Heart right ventricle (tissue), 16 donors: ENCODE results near the gene PDE1A. TPM values are rescaled to one million over a fixed set of nuclear protein-coding genes. Genes with fewer than 3 reads are reported as not detected.

ENCODE experiments used
- ATAC-seq, 8 donors: fragments of 200-7000 bp; cut with Tn5 transposase; one replicate each; pipeline ENCODE4 v1.9.1; 2020; ENCODE audit warnings: mild to moderate bottlenecking in 8 of 8, moderate library complexity in 8 of 8, moderate number of reproducible peaks in 1 of 8
- DNase-seq, 2 donors: peaks; one replicate each; pipeline ENCODE4 v3.0.0-alpha.2; 2020
- H3K27ac ChIP-seq, 10 donors: fragments of 200-600 bp; sonication (generic) in 2 of 10; one replicate each; pipeline versions ENCODE4 v1.5.0 to v1.8.0; 2020 to 2022; ENCODE audit warnings: mild to moderate bottlenecking in 3 of 10
- H3K27me3 ChIP-seq, 7 donors: fragments of 200-600 bp; one replicate each; pipeline ENCODE4 v1.8.0; 2021 to 2022; ENCODE audit warnings: mild to moderate bottlenecking in 2 of 7
- H3K36me3 ChIP-seq, 9 donors: fragments of 200-600 bp; sonication (generic) in 1 of 9; one replicate each; pipeline versions ENCODE4 v1.5.0 to v1.8.0; 2020 to 2022; ENCODE audit warnings: mild to moderate bottlenecking in 2 of 9
- H3K4me1 ChIP-seq, 9 donors: fragments of 200-600 bp; sonication (generic) in 1 of 9; one replicate each; pipeline versions ENCODE4 v1.5.0 to v1.8.0; 2020 to 2022; ENCODE audit warnings: mild to moderate bottlenecking in 4 of 9
- H3K4me3 ChIP-seq, 10 donors: fragments of 200-600 bp; sonication (generic) in 2 of 10; one replicate each; pipeline versions ENCODE4 v1.5.0 to v1.8.0; 2020 to 2022; ENCODE audit warnings: mild to moderate bottlenecking in 7 of 10, moderate library complexity in 2 of 10
- H3K9me3 ChIP-seq, 11 donors: fragments of 200-600 bp in 10 of 11; sonication (generic) in 2 of 11; one replicate each; pipeline versions ENCODE4 v1.5.0 to v1.8.0; 2013 to 2022; ENCODE audit warnings: mild to moderate bottlenecking in 2 of 11, control low read depth in 1 of 11, moderate library complexity in 1 of 11
- WGBS, 2 donors: extraction: QIAGEN DNeasy Blood & Tissue Kit; methylation state at CpG; one replicate each; pipeline ENCODE4 v1.1.7; 2013; ENCODE audit warnings: inconsistent platforms in 1 of 2; 5-methylcytosine and 5-hydroxymethylcytosine counted together
- intact Hi-C, 10 donors: fragments of 100-400 bp; cut with DNase I; formaldehyde crosslinking; loops; one replicate each; pipeline versions ENCODE4 v1.11.1 to v1.14.2; 2022
- polyA plus RNA-seq, 2 donors: library from polyadenylated mRNA; stranded (reverse); fragments of 200-250 nt; gene quantifications; one replicate each; pipeline ENCODE4 v1.2.3, GENCODE V29; 2013
- total RNA-seq, 10 donors: library from RNA; stranded (reverse); fragmentation: NEBNext Ultra II Directional in 3 of 10; extraction: Animal tissue kit (Norgen Biotek cat#: 25700) in 3 of 10; gene quantifications; one replicate each; pipeline versions ENCODE4 v1.2.1 to v1.2.4, GENCODE V29; 2021 to 2023
- TF ChIP-seq, protein P1 (sequence below), 9 donors: fragments of 200-600 bp; sonication (generic) in 2 of 9; IDR thresholded peaks; one replicate each; pipeline versions ENCODE4 v1.5.0 to v1.8.0; 2021 to 2022; ENCODE audit warnings: antibody characterized with exemption in 9 of 9, mild to moderate bottlenecking in 5 of 9, moderate library complexity in 1 of 9
- donor health status: Arrhythmogenic right ventricular cardiomyopathy.
- donor health status: ischemic (EF 13 %, LVEDD 7.1; RV severe dilation, severe dysfunction).
- donor health status: healthy with polysubstance abuse.
- donor health status: DM: no; HTN: yes; CAD: no.
- donor health status: DM: no; HTN: no; CAD: no.
- donor health status: ischemic (EF 25% LVEDD 6.9; RV normal size, moderate dysfunction).
- donor health status: ischemic (EF 25% LVEDD 5.7; RV mildly dilated, moderate dysfunction).
- donor health status: healthy.
- donor health status: DM: yes; HTN: yes; CAD: no.
- donor health status: Ischemic cardiomyopathy.
- donor health status: ischemic (EF 35%, LVEDD 5.7; RV mildly dilated, moderate dysfunction).
- donor health status: nonischemic (EF 11% LVEDD 7.7; RV severe dilation, severe dysfunction).
- donor health status: DM: yes; HTN: yes; CAD: no.
- donor health status: PGD.
- donor health status: ischemic (EF 29% LVEDD 5.4; RV normal size, mild dysfunction).
- donor health status: nonischemic (EF 23%, LVEDD 6.1; RV moderate dilation, normal function).

PDE1A gene
- total and polyA plus RNA-seq, 12 donors: 3.6 to 66.7 (median 14.8) TPM

DNA sequence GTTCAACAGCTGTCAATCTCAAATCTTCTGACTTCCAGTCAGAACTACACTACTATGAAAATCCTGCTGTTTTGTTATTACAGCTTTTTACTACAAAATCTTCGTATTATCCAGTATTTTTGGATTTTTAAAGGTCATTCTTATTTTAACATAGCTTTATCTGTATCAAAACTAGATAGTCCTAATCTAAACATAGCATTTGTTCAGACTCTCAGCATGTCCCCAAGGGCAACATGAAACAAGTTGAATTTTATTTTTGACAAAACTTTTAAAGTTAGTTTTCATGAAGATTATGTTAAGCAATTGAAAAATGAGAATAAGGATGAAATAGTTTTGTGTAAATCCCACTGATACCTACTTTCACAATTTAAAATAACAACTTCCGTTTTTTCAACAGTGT lies 48.1 kb downstream of the PDE1A start:
- H3K27me3 ChIP-seq: no peaks in the 10 kb centered on the region
- H3K36me3 ChIP-seq: no peaks in the 10 kb centered on the region
- H3K4me1 ChIP-seq: peaks cover 0 to 41% (median 9%) of the 10 kb centered on the region in 9 donors
- DNase-seq (no peak), ATAC-seq (peak in 5 of 8 donors; percentile 28 to 68 (median 59))
- no peak overlapping the region for H3K4me3 ChIP-seq
- intact Hi-C loops: loop anchor here in 2 of 10 donors (10.0 kb wide), 2 partner anchors 46 to 134 kb away; partner anchors contain the start of gene PDE1A (in 1 of the 2)
- peaks cover 0 to 43% (median 13%) of the 10 kb centered on the region in 11 donors for H3K9me3 ChIP-seq
- WGBS, 2 donors: 22 to 41% methylated on average over 2 of the region's 2 CpGs
- TF ChIP-seq, protein P1, sequence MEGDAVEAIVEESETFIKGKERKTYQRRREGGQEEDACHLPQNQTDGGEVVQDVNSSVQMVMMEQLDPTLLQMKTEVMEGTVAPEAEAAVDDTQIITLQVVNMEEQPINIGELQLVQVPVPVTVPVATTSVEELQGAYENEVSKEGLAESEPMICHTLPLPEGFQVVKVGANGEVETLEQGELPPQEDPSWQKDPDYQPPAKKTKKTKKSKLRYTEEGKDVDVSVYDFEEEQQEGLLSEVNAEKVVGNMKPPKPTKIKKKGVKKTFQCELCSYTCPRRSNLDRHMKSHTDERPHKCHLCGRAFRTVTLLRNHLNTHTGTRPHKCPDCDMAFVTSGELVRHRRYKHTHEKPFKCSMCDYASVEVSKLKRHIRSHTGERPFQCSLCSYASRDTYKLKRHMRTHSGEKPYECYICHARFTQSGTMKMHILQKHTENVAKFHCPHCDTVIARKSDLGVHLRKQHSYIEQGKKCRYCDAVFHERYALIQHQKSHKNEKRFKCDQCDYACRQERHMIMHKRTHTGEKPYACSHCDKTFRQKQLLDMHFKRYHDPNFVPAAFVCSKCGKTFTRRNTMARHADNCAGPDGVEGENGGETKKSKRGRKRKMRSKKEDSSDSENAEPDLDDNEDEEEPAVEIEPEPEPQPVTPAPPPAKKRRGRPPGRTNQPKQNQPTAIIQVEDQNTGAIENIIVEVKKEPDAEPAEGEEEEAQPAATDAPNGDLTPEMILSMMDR (IDR thresholded peaks at IDR 0.05): no peak
- H3K27ac ChIP-seq: peak overlapping the region in 6 of 10 donors; percentile 8 to 55 (median 36)

DNA sequence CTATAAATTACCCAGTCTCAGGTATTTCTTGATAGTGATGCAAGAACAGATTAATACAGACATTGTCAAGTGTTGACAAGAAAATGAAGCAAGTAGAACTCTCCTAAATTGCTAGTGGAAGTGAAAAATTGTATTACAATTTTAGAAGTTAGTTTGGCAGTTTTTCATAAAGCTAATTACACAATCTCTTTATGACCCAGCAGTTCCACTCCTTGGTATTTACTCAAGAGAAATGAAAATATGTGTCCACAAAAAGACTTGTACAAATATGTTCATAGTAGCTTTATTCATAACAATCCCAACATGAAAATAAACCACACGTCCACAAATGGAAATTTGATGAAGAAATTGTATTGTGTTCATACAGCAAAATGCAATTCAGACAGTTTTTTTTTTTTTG lies 49.4 kb downstream of the PDE1A start:
- peaks cover 0 to 44% (median 16%) of the 10 kb centered on the region in 11 donors for H3K9me3 ChIP-seq
- ATAC-seq (no peak), DNase-seq (no peak)
- intact Hi-C loops: loop anchor here in 2 of 10 donors (10.0 kb wide), 2 partner anchors 47 to 133 kb away; partner anchors contain the start of gene PDE1A (in 1 of the 2)
- H3K27me3 ChIP-seq: no peaks in the 10 kb centered on the region
- H3K4me3 ChIP-seq: no peak overlapping the region
- no peaks in the 10 kb centered on the region for H3K36me3 ChIP-seq
- 73 to 74% methylated on average over 1 of the region's 1 CpG for WGBS, 2 donors
- peaks cover 0 to 44% (median 14%) of the 10 kb centered on the region in 9 donors for H3K4me1 ChIP-seq
- TF ChIP-seq, protein P1 (IDR thresholded peaks at IDR 0.05): no peak
- peak overlapping the region in 2 of 10 donors; percentile 38 to 52 for H3K27ac ChIP-seq

DNA sequence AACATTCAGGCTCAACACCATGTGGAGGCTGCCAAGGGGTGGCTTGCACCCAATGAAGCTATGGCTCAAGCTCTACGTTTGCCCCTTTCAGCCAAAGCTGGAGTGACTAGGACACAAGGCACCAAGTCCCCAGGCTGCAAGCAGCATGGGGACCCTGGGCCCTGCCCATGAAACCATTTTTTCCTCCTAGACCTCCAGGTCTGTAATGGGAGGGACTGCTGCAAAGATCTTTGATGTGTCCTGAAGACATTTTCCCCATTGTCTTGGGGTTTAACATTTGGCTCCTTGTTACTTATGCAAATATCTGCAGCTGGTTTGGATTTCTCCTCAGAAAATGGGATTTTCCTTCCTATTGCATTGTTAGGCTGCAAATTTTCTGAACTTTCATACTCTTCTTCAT lies 51.0 kb downstream of the PDE1A start:
- H3K36me3 ChIP-seq: no peaks in the 10 kb centered on the region
- peak overlapping the region in 1 of 10 donors; percentile 6 for H3K27ac ChIP-seq
- H3K4me3 ChIP-seq: no peak overlapping the region
- no peaks in the 10 kb centered on the region for H3K27me3 ChIP-seq
- H3K4me1 ChIP-seq: peaks cover 0 to 50% (median 23%) of the 10 kb centered on the region in 9 donors
- intact Hi-C loops: loop anchor here in 2 of 10 donors (10.0 kb wide), 2 partner anchors 49 to 131 kb away; partner anchors contain the start of gene PDE1A (in 1 of the 2)
- ATAC-seq (no peak), DNase-seq (no peak)
- TF ChIP-seq, protein P1 (IDR thresholded peaks at IDR 0.05): no peak
- H3K9me3 ChIP-seq: peaks cover 0 to 44% (median 16%) of the 10 kb centered on the region in 11 donors
- 73 to 92% methylated on average over 1 of the region's 1 CpG for WGBS, 2 donors

DNA sequence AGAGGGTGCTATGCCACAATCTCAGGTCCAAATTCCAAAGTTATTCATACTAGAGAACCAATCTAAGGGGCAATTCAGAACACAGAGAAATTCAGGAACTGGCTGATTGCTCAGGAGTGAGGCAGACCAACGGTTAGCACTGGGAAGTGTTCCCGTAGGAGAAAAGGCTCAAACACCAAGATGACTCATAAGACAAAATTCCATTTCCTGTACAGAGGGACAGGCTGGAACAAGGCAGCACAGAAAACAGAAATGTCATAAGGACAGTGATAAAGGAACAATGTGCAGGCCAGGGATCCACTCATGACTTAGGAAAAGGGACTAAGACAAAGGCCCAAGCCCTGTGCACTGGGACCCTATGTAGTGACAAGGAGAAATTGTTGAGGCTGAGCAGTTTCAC lies 54.2 kb downstream of the PDE1A start:
- 11 to 12% methylated on average over 2 of the region's 2 CpGs for WGBS, 2 donors
- peak overlapping the region; percentile 44 to 81 (median 72) for H3K27ac ChIP-seq
- ATAC-seq: peak; percentile 78 to 98 (median 91)
- peak in 1 of 2 donors; percentile 39 for DNase-seq
- H3K4me1 ChIP-seq: peaks cover 0 to 48% (median 25%) of the 10 kb centered on the region in 9 donors
- peaks cover 0 to 42% (median 16%) of the 10 kb centered on the region in 11 donors for H3K9me3 ChIP-seq
- H3K27me3 ChIP-seq: no peaks in the 10 kb centered on the region
- intact Hi-C loops: loop anchor here in 3 of 10 donors (5.0 to 10.0 kb wide), 3 partner anchors 50 to 128 kb away; partner anchors contain the start of gene PDE1A (in 1 of the 3)
- TF ChIP-seq, protein P1 (IDR thresholded peaks at IDR 0.05): no peak
- no peak overlapping the region for H3K4me3 ChIP-seq
- no peaks in the 10 kb centered on the region for H3K36me3 ChIP-seq
